HPDE6-E6E7 (cell line): Measurements from ENCODE around the gene GDPD2.

ENCODE experiments used
- DNase-seq: peaks from one replicate; pipeline ENCODE4 v3.0.0; 2011; ENCODE audit warnings: missing footprints; ENCODE audit errors: extremely low spot score

GDPD2 gene

GRCh38 chrX:70476166-70476933 lies 53.2 kb downstream of the GDPD2 start:
- no peak for DNase-seq

GRCh38 chrX:70476934-70477733 lies 54.0 kb downstream of the GDPD2 start:
- peak; percentile 48 for DNase-seq

- DNase-seq: no peak
Measured at GRCh38 chrX:70477734-70478075, 54.6 kb downstream of the GDPD2 start.

GRCh38 chrX:70478526-70479245 lies 55.6 kb downstream of the GDPD2 start:
- DNase-seq: no peak

DNA sequence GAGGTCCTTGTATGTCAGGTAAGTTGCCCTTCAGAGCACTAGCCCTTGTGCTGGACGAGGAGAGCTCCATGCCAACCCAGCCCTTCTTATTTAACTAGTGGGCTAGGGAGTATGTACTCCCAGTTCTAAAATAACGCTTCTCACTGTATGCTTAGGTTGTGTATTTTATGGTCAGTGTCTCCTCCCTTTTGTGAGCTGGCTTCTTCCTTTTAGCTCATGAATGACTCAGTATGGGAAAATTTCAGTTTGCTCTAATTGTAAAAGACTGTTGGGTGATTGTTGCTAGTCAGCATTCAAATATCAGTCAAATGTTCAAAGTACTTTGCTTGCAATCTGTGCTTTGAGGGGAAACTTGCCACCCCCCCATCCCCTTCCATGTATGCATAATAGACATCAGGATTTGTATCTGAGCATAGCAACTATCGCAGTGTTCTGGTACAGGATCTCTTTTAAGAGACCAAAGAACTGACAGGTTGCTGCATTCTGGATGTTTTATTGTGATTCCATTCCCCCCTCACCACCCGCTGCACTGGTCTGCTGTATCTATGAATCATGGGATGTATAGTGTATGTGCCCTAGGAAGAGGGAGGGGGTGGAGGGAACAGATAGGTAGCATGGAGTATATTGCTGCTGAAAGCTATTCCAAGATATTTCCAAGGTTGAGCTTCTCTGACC lies 56.3 kb downstream of the GDPD2 start:
- peak; percentile 29 for DNase-seq

DNA sequence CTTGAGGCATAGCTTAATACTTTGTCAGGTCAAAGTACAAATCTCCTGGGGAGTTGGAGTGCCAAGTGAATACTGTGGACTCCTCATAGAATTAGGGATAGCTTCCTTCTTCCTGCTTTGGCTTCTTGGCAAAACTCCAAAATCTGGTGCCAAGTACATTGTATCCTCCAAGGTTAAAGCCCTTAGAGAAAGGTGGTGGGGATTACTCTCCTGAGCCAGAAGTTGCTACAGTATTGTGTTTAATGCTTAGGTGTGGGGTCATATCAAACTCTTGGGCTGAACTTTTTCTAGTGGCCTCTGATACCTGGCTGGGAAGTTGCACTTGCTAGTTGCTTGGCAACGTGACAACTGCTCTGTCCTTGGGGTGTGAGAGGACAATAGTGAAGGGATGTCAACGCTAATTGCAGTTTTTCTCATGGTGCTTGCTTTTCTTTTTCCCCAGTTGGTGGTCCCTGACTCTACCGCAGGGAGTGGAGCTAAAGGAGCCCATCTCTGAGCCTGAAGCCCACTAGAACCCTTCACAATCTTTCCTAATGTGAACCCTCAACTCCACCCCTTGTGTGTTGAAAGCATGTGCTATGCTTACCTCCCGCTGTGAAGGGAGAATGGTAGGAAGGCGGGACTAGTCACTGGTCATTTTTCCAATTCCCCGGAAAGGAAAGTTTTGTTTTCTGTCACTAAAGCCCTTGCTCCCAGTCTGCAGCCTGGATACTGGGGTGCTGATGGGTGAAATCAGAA lies 57.0 kb downstream of the GDPD2 start:
- no peak for DNase-seq

- no peak for DNase-seq
Measured at GRCh38 chrX:70480660-70481018, 57.5 kb downstream of the GDPD2 start.

DNA sequence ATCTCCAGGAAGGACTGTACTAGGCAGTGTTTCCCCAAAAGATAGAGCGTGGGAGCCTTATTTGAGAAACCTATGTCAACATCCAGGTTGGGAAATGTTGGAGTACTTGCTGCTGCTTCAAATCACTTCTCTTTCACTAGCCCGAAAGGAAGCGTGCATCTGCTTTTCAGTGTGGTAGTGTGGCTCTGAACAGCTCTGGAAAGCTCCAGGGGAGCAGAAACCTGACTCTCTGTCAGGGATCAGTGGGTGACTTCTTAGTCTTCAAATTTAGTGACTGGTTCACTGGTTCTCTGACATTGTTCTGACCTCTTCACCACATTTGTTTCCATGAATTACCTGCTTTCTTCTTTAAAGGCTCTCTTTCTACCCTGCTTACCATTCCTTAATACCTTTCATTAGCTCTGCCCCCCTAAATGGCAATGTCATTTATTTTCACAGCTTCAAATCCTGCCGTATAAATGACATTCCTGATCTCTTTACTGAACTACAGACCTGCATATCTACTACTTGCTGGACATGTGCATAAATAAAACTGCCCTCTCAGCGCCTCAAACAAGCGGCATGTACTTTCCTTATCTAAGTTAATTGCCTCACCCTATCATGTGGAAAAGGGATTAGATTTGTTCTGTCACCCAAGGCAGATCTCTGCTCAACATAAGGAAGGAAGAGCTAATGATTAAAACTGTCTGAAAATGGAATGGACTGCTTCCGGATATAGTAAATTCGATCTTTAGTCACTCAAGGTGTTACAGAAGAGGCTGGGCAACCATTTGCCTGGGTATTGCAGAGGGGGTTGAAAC lies 58.6 kb downstream of the GDPD2 start:
- no peak for DNase-seq

GRCh38 chrX:70482300-70482699 lies 59.2 kb downstream of the GDPD2 start:
- no peak for DNase-seq
